HG03060 (cell line): ENCODE measurements around the gene NOS1.
A peak's percentile ranks its signal among the peaks of the same experiment; 100 is the strongest.
"Not testable (repeated sequence)": the region's sequence is repeated elsewhere in the genome, so short reads cannot be mapped to it uniquely, and the experiment has no call there.

Experiments used
- ATAC-seq: cut with Tn5 transposase; IDR thresholded peaks from one replicate; pipeline ENCODE4 v1.9.1; 2021; ENCODE audit warnings: low read depth, moderate number of reproducible peaks; ENCODE audit not compliant: unreplicated experiment

Gene NOS1

DNA sequence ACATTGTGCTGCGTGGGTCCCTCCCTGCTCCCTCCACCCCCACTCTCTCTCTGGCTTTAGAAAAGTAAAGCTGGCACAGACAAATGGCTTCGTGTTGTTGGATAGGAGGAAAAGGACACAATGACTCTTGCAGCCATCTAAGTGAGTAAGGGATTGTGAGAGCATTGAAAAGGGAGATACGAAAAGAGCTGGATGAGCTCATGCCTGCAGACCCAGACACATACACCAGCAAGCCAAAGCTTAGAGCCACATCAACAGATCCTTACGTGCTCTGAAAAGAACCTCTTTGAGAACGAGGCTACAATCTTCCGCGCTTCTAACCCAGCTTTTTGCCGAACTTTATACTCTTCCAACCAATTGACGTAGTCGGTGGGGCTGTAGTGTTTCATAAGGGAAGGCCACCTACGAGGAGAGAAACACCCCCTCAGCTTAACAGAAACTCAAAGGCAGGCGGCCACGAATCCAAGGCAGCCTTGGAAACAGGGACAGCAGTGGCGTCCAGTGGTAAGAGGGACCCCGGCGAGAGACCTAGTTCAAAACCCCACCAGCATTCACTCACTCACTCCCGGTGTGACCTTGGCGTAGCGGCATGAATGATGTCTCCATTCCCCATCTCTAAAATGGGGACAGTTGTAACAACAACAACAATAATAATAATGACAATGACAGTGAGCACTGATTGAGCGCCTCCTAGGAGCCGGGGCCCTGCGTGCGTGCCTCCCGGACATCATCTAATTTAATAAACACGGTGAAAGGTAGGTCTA is 172.3 kb downstream of the NOS1 start:
- ATAC-seq: peak; percentile 21

DNA sequence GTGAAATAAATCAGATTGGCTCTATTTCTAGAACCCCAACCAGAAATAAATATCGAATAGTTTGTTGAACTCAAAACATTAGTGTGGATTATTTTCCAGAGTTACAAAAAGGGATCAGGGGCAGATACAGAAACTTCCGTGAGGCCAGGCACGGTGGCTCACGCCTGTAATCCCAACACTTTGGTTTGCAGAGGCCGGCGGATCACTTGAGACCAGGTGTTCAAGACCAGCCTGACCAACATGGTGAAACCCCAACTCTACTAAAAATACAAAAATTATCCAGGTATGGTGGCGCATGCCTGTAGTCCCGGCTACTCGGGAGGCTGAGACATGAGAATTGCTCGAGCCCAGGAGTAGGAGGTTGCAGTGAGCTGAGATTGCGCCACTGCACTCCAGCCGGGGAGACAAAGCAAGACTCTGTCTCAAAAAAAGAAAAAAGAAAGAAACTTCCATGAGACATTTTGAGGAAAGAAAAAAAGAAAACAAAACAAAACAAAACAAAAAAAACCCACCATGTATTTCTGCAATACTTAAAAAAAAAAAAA is 173.2 kb downstream of the NOS1 start:
- no peak for ATAC-seq

DNA sequence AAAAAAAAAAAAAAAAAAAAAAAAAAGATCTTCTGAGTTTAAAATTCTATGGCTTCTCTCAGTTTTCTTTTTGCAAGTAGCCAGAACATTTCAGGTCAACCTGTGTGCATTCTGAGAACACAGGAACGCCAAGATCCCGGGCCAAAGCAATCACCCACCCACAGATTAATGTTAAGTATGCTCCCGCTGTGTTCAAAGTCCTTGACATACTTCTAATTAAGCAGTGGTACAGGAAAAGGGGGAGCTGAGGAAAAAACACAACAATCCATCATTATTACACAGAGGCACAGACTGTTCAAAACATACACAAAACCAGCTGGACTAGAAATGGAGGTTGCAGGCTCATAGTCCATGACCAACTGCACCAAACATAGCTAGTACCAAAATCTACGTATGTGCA is 174.0 kb downstream of the NOS1 start:
- no peak for ATAC-seq

DNA sequence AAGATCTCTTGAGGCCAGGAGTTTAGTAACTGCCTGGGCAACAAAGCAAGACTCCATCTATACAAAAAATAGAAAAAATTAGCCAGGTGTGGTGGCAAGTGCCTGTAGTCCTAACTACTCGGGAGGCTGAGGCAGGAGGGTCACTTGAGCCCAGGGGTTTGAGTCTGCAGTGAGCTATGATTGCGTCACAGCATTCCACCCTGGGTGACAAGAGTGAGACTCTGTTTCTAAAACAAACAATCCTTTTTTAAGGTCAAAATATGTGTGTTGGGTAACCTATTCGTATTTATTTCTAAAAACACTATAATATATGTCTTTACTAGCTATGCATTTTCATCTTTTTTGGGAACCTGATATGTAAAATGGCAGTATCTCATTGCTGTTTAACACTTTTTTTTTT is 178.6 kb downstream of the NOS1 start:
- ATAC-seq: no peak

DNA sequence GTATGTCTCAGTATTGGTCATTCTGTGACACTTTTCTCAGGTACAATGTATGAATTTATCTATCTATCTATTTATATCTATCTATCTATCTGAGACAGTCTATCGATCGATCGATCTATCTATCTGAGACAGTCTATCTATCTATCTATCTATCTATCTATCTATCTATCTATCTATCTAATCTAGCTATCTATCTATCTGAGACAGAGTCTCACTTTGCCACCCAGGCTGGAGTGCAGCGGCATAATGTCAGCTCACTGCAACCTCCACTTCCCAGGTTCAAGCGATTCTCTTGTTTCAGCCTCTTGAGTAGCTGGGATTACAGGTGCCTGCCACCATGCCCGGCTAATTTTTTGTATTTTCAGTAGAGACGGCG is 180.0 kb downstream of the NOS1 start:
- ATAC-seq: not testable (repeated sequence)

DNA sequence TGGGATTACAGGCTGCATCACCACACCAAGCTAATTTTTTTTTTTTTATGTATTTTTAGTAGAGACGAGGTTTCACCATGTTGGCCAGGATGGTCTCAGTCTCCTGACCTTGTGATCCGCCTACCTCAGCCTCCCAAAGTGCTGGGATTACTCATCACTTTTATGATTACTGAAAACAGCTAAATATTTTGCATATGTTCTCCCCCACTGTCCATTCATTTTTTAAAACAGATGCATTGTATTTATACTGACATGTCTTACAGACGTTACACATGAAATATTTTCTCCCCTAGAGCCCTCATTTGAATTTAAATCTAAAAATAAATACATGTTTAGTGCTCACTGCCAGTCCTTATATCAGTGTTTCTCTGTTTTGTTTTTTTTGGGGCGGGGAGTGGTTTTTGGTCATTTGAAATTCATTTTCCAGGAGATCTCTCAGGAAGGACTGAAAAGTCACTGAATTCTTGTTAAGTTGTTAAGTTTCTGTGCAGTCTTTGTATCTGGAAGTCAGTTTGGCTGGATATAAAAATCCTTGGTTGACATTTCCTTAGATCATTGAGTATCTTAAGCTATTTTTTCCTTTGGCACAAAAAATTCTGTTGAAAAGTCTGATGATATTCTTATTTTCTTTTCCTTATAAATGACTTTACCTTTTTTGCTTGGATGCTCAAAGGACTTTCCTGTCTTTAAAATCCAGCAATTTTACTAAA is 180.5 kb downstream of the NOS1 start:
- ATAC-seq: no peak

DNA sequence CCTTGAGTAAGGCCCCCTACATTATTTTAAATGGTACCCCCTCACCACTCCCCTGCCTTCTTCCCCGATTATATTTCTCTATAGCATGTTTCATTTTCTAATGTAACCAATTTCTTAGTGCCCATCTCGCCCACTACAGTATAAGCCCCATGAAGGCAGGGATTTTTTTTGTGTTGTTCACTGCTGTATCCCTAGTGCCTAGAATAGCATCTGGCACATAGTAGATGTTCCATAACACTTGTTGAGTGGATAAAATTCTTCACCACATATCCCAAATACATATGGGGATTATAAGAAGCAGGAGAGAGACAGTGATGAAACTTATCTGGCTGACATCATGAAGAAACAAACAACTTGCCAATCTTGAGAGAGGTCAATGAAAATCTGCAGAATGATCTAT is 182.7 kb downstream of the NOS1 start:
- ATAC-seq: no peak

DNA sequence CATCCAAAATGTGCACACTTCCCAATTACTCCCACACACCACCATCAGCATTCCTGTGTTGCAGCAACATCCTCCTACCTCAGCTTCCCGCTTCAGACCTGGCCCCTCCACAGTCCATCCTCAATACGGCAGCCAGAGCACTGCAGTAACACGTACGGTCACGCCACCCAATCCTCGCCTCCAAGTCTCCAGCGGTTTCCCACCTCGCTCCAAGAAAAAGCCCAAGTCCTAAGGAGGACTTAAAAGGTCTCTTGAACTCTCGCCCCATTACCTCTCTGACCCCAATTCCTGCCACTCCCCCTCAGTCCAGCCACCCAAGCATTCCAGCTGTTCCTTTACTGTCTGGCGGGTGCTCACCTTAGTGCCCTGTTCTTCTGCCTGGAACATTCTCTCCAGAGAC is 183.1 kb downstream of the NOS1 start:
- ATAC-seq: no peak

DNA sequence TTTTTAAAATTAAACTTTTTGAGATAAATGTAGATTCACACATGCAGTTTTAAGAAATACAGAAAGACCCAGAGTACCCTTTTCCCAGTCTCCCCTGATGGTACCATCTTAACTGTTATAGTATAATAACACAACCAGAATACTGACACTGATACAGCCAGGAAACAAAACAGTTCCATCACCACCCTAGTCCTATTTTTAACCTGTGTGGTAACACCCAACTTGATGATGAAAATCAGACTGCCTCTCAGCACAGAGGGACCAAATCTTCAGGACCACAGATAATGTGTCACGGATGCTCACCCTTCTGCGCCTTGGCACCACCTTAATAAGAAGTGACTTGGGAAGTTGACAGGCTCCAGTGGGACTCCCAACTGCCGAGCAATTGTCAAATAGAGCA is 189.3 kb downstream of the NOS1 start:
- no peak for ATAC-seq

DNA sequence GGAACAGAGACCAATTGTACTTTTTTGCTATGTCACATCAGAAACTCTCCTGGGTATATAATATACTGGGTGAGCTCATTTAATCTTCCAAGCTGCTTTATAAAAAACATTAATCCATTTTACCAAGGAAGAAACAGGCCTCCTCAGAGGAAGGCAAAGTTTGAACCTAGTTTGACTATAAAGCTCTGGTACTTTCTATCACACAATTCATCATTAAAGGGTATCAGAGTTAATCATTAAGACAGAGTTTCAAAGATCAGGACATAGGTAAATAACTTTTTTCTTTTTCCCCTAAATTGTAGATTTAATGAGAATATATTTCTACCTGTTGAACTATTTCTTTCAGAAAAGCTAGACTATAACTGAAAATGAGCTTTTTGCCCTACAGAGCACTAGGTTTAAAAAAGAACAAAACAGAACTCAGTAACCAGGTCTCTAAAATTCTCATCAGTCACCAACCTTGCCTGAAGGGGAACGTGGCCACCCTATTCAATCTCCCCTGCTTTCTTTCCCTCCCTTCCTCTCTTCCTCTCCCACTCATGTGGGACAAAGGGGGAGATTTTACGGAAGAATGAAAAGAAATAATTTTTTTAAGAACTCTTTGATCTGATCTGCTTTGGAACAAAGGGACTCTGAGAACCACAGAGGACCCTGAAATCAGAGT is 189.8 kb downstream of the NOS1 start:
- ATAC-seq: no peak

DNA sequence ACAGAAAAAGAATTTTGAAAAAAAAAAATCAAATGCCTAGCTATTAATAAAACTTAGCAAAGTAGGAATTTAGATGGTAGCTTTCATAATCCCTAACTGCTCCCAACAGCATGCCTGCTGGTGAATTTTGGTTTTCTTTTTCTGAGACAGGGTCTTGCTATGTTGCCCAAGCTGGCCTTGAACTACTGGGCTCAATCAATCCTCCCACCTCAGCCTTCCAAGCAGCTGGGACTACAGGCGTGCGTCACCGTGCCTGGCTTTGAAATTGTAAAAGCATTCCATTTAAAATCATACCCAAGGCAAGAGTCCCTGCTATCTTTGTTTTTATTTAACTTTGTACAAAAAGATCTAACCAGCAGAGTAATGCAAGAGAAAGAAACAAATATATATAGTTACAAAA is 191.9 kb downstream of the NOS1 start:
- ATAC-seq: no peak

DNA sequence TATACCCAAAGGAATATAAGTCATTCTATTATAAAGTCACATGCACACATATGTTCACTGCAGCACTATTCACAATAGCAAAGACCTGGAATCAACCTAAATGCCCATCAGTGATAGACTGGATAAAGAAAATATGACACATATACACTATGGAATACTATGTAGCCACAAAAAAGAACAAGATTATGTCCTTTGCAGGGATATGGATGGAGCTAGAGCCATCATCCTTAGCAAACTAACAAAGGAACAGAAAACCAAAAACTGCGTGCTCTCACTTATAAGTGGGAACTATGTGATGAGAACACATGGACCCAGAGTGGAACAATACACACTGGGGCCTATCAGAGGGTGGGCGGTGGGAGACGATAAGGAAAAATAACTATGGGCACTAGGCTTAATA is 192.4 kb downstream of the NOS1 start:
- no peak for ATAC-seq

DNA sequence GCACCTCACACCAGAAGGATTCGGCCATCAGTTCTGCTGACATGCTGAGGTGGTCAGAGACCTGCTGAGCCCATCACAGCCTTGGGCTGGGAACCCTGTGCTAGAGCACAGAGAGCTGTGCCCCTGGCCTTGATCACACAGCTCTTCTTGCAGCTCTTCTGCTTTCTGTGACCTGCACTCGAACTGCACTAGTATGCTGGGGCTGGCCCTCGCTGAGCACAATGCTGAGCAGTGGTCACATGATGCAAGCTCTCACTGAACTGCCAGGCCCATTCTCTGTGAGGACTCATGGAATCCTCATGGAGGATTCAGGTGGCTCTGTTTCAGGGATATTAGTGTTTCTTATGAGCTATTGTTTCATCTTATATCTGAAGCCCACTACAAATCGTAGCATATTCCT is 193.7 kb downstream of the NOS1 start:
- ATAC-seq: no peak

DNA sequence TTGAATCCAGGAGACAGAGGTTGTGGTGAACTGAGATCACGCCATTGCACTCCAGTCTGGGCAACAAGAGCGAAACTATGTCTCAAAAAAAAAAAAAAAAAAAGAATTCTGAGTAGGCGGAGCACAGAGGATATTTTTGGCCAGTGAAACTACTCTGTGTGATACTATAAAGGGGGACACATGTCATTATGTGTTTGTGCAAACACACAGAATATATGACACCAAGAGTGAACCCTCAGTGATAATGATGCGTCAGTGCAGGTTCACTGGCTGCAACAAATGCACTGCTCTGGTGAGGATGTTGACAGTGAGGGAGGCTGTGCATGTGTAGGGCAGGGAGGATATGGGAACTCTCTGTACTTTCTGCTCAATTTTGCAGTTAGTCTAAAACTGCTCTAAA is 195.3 kb downstream of the NOS1 start:
- no peak for ATAC-seq

DNA sequence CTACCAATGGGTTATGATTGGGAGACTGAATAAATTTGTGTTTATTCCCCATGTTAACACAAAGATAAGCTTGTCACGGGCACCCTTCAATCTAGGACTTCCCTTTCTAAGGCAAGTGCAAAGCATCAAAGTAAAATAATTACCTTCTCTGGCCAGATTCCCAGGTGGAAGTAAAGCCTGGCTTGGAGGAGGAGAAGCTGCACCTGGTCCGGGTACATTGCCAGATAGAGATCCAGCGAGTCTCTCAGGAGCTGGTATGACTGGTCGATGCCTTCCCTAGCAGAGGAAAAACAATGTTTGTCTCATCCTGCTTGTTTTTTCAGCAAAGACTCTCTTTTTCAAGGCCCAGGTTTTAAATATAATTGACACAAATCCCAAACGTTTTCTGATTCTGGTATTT is 196.1 kb downstream of the NOS1 start:
- ATAC-seq: no peak

DNA sequence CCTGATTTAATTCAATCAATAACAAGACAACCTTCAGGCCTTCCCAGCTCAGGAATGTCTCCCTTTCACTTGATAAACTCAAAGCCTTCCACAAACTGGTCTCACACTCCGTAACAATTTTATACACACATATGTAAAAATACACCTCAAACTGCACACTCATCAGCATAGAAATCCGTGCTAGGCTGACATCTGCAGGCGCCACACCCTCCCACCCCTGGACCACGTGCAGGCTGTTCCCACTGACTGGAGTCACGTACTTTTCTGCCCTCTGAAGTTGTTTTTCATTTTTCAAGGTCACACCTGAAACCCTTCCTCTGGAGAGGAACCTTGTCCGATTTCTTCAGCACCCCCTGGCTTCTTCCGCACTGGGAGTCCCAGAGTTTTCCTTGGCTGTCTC is 198.8 kb downstream of the NOS1 start:
- no peak for ATAC-seq

DNA sequence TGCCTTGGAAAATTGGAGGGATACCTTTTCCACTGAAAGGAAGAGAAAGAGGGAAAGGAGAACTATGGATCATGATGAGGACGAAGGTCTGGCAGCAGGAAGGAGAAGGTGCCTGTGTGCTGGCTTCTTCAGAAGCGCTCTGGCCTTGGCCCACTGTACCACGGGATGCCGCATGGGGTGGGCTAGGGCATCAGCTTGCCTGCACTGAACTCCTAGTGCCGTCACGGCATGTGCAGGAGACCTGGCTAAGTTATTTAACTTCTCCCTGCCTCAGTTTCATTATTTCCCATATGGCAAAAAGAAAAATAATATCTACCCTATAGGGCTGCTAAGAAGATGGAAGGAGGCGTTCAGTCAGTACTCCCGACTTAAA is 199.3 kb downstream of the NOS1 start:
- ATAC-seq: no peak

DNA sequence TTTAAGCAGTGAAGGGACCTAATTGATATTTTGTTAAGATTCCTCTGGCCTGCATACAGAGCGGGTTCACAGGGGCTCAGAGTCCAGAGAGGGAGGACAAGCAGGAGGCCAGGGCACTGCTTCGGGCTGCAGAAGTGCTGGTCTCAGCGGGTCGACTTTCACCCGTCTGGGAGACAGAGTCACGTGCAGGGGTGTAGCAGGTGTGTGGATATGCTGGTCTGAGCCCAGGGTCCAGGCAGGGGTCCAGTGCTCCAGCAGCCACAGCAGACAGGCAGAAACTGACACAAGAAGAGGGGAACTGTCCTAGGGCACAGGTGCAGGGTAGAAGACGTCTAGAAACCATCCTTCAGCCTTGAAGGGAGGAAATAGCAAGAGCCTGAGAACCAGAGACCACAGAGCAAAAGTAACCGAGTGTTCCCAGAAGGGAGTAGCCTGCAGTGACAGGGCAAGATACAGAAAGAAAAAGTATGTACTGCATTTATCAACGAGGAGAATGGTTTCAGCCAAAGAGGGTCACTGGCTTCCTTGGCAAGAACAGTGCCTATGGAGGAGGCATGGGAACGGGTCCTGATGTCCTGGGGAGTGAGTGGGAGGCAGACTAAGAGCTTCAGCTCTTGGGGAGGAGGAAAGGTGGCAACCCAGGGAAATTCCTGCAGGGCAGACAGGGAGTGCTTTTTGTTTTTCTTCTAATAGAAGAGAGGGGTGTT is 199.8 kb downstream of the NOS1 start:
- ATAC-seq: no peak

DNA sequence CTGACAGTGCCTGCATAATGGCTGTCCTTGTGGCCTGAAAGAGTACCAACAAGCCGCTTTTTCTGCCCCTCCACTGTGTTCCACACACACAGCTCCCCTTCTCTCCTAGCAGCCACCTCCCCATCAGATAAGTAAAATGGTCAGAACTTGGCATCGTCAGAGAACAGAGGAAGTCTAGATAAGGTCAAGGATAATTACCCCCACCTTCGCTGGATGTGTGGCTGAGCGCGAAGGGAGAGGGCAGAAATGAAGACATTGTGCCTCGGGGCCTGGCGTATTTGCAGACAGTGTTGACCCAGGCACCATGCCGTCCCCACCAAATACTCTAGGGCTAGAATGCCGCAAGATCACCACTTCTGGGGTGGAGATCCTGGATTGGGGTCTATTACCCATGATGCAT is 201.8 kb downstream of the NOS1 start:
- no peak for ATAC-seq

DNA sequence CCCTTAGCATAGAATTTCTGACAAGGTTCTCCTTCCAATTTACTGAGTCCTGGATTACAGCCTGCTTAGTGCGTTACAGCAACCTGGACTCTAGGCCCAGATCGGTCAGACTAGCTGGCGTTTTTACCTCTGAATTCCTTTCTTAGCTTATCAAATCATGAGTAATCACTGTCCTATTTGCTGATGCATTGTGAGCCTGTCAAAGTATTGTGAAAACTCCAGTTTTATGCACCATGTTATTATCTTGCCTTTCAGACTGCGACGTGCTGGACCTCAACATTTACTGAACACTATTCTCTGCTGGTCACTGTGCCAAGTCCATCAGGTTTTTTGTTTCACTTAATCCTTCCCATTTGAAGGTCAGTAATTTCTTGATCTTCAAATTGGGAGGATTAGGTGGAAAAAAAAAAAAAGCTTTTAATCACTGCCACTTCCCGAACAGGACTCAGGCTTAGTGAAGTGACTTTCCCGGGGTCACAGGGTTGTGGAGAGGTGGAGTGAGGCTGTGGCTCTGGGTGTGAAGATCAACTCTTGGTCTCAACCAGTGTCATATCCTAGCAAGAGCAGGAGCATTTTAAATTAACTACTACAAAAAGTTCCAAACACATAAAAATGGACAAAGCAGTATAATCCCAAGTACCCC is 202.4 kb downstream of the NOS1 start:
- ATAC-seq: no peak
